AG09319 (cell line): ENCODE measurements around the gene ERCC1.
A peak's percentile ranks its signal among the peaks of the same experiment; 100 is the strongest.

Experiments used
- DNase-seq: peaks from one replicate; pipeline ENCODE4 v3.0.0-alpha.2; 2010; ENCODE audit warnings: low read depth; ENCODE audit errors: extremely low read depth
- CTCF ChIP-seq: IDR thresholded peaks from 2 replicates; pipeline ENCODE4 v1.5.1; 2011; ENCODE audit warnings: low read depth, mild to moderate bottlenecking, inconsistent platforms, low read length, moderate library complexity

The ERCC1 gene

GRCh38 chr19:45455707-45456499 lies 32.2 kb upstream of the ERCC1 start:
- peak; percentile 97 for DNase-seq
- no peak for TF ChIP-seq CTCF

- DNase-seq: no peak
These were observed 28.2 kb upstream of the ERCC1 start for GRCh38 chr19:45451850-45452387.

GRCh38 chr19:45451131-45451849 lies 27.6 kb upstream of the ERCC1 start:
- no peak for DNase-seq
- TF ChIP-seq CTCF: no peak

More at GRCh38 chr19:45451850-45452387, 28.2 kb upstream of the ERCC1 start:
- TF ChIP-seq CTCF: no peak

GRCh38 chr19:45450012-45450333 lies 26.3 kb upstream of the ERCC1 start:
- DNase-seq: no peak
- TF ChIP-seq CTCF: no peak

GRCh38 chr19:45448887-45449299 lies 25.2 kb upstream of the ERCC1 start:
- no peak for DNase-seq
- no peak for TF ChIP-seq CTCF

- DNase-seq: no peak
- TF ChIP-seq CTCF: no peak
These were observed 24.7 kb upstream of the ERCC1 start for GRCh38 chr19:45448425-45448756.

- TF ChIP-seq CTCF: no peak
- no peak for DNase-seq
These were observed 23.2 kb upstream of the ERCC1 start for GRCh38 chr19:45446944-45447343.
